Tongue (tissue), 2 donors: ENCODE results near the gene GC. TPM values are rescaled to one million over a fixed set of nuclear protein-coding genes. Genes with fewer than 3 reads are reported as not detected.

Experiments used
- small RNA-seq: library from RNA; depleted of rRNA; stranded (forward); fragments of <200 nt; gene quantifications from one replicate; pipeline ENCODE3, GENCODE V24; 2014; ENCODE audit warnings: low replicate concordance
- total RNA-seq: library from RNA; depleted of rRNA; stranded (reverse); fragments of >200 nt; gene quantifications from one replicate; pipeline ENCODE4 v1.2.3, GENCODE V29; 2014

GC gene
- total RNA-seq, 1 donor from 2014 or later: not detected

Small RNA genes within 50 kb of the gene (small RNA-seq; reads per million reads assigned to genes)
- not detected for gene RNA5SP163

Other genes starting within 250 kb of the GC start
- gene NPFFR2, start 247.9 kb upstream of the GC start, total RNA-seq: not detected